K562 (cell line): ENCODE results near the gene RNGTT. TPM values are rescaled to one million over a fixed set of nuclear protein-coding genes. Genes with fewer than 3 reads are reported as not detected.

Source experiments
- TRIM25 ChIP-seq: fragments of 450-650 bp; IDR thresholded peaks from 2 replicates; pipeline ENCODE4 v1.7.0; 2016; ENCODE audit warnings: borderline replicate concordance
- YBX1 ChIP-seq: fragments of 450-650 bp; IDR thresholded peaks from 2 replicates; pipeline ENCODE4 v1.7.1; 2016; ENCODE audit warnings: mild to moderate bottlenecking
- polyA plus RNA-seq, 8 experiments: library from polyadenylated mRNA; depleted of rRNA in 4 of 8; stranded (reverse) in 5 of 8; unstranded in 3 of 8; fragments of >200 nt; fragmentation: Nextera tagmentation in 2 of 8; fragmentation: Illumina TruSeq in 1 of 8; extraction: Ambion mirVana in 2 of 8; extraction: Trizol in 1 of 8; gene quantifications; 2 replicates each; pipeline versions ENCODE4 v1.2.1 to v1.2.3, GENCODE V29; 2011 to 2014; ENCODE audit warnings: inconsistent platforms in 1 of 8, missing spikeins in 1 of 8
- total RNA-seq, 7 experiments: library from RNA; depleted of rRNA in 6 of 7; stranded (reverse); fragments of >200 nt in 6 of 7; fragmentation: Illumina TruSeq in 2 of 7; extraction: Trizol in 2 of 7; gene quantifications; 2 replicates each; pipeline versions ENCODE4 v1.2.1 to v1.2.3, GENCODE V29; 2011 to 2021; ENCODE audit warnings: low replicate concordance in 1 of 7
- TF ChIP-seq, protein P1 (sequence below): fragments of 250-450 bp; sonication (Bioruptor Pico); IDR thresholded peaks from 2 replicates; pipeline ENCODE4 v1.5.0; 2022; ENCODE audit warnings: mild to moderate bottlenecking
- TF ChIP-seq, protein P2 (sequence below): fragments of 200-600 bp; sonication (generic); IDR thresholded peaks from one replicate; pipeline ENCODE4 v1.6.1; 2012; ENCODE audit warnings: mild to moderate bottlenecking, low read depth, low read length, inconsistent platforms

RNGTT gene
- total and polyA plus RNA-seq, 9 of the 15 experiments (the other 6 are each of a cell fraction or from before 2014, with no cell fraction given): 6.1 to 31.7 (median 19.5) TPM

- TF ChIP-seq, protein P1, sequence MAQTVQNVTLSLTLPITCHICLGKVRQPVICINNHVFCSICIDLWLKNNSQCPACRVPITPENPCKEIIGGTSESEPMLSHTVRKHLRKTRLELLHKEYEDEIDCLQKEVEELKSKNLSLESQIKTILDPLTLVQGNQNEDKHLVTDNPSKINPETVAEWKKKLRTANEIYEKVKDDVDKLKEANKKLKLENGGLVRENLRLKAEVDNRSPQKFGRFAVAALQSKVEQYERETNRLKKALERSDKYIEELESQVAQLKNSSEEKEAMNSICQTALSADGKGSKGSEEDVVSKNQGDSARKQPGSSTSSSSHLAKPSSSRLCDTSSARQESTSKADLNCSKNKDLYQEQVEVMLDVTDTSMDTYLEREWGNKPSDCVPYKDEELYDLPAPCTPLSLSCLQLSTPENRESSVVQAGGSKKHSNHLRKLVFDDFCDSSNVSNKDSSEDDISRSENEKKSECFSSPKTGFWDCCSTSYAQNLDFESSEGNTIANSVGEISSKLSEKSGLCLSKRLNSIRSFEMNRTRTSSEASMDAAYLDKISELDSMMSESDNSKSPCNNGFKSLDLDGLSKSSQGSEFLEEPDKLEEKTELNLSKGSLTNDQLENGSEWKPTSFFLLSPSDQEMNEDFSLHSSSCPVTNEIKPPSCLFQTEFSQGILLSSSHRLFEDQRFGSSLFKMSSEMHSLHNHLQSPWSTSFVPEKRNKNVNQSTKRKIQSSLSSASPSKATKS: no peak
- TF ChIP-seq, protein P2, sequence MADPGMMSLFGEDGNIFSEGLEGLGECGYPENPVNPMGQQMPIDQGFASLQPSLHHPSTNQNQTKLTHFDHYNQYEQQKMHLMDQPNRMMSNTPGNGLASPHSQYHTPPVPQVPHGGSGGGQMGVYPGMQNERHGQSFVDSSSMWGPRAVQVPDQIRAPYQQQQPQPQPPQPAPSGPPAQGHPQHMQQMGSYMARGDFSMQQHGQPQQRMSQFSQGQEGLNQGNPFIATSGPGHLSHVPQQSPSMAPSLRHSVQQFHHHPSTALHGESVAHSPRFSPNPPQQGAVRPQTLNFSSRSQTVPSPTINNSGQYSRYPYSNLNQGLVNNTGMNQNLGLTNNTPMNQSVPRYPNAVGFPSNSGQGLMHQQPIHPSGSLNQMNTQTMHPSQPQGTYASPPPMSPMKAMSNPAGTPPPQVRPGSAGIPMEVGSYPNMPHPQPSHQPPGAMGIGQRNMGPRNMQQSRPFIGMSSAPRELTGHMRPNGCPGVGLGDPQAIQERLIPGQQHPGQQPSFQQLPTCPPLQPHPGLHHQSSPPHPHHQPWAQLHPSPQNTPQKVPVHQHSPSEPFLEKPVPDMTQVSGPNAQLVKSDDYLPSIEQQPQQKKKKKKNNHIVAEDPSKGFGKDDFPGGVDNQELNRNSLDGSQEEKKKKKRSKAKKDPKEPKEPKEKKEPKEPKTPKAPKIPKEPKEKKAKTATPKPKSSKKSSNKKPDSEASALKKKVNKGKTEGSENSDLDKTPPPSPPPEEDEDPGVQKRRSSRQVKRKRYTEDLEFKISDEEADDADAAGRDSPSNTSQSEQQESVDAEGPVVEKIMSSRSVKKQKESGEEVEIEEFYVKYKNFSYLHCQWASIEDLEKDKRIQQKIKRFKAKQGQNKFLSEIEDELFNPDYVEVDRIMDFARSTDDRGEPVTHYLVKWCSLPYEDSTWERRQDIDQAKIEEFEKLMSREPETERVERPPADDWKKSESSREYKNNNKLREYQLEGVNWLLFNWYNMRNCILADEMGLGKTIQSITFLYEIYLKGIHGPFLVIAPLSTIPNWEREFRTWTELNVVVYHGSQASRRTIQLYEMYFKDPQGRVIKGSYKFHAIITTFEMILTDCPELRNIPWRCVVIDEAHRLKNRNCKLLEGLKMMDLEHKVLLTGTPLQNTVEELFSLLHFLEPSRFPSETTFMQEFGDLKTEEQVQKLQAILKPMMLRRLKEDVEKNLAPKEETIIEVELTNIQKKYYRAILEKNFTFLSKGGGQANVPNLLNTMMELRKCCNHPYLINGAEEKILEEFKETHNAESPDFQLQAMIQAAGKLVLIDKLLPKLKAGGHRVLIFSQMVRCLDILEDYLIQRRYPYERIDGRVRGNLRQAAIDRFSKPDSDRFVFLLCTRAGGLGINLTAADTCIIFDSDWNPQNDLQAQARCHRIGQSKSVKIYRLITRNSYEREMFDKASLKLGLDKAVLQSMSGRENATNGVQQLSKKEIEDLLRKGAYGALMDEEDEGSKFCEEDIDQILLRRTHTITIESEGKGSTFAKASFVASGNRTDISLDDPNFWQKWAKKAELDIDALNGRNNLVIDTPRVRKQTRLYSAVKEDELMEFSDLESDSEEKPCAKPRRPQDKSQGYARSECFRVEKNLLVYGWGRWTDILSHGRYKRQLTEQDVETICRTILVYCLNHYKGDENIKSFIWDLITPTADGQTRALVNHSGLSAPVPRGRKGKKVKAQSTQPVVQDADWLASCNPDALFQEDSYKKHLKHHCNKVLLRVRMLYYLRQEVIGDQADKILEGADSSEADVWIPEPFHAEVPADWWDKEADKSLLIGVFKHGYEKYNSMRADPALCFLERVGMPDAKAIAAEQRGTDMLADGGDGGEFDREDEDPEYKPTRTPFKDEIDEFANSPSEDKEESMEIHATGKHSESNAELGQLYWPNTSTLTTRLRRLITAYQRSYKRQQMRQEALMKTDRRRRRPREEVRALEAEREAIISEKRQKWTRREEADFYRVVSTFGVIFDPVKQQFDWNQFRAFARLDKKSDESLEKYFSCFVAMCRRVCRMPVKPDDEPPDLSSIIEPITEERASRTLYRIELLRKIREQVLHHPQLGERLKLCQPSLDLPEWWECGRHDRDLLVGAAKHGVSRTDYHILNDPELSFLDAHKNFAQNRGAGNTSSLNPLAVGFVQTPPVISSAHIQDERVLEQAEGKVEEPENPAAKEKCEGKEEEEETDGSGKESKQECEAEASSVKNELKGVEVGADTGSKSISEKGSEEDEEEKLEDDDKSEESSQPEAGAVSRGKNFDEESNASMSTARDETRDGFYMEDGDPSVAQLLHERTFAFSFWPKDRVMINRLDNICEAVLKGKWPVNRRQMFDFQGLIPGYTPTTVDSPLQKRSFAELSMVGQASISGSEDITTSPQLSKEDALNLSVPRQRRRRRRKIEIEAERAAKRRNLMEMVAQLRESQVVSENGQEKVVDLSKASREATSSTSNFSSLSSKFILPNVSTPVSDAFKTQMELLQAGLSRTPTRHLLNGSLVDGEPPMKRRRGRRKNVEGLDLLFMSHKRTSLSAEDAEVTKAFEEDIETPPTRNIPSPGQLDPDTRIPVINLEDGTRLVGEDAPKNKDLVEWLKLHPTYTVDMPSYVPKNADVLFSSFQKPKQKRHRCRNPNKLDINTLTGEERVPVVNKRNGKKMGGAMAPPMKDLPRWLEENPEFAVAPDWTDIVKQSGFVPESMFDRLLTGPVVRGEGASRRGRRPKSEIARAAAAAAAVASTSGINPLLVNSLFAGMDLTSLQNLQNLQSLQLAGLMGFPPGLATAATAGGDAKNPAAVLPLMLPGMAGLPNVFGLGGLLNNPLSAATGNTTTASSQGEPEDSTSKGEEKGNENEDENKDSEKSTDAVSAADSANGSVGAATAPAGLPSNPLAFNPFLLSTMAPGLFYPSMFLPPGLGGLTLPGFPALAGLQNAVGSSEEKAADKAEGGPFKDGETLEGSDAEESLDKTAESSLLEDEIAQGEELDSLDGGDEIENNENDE: no peak
- TF ChIP-seq TRIM25: no peak
- no peak for TF ChIP-seq YBX1
Measured at GRCh38 chr6:88810089-88810488, 153.3 kb downstream of the RNGTT start (continued).
